Coronary artery (tissue), 2 donors: ENCODE results near the gene CCDC3.

Experiments used
- DNase-seq: peaks from one replicate; pipeline ENCODE4 v3.0.0-alpha.2; 2017; ENCODE audit warnings: low spot score
- H3K27ac ChIP-seq, 2 donors: fragments of 200-600 bp; sonication (generic); one replicate each; pipeline ENCODE4 v1.5.1; 2016 to 2019
- H3K4me3 ChIP-seq: fragments of 200-600 bp; sonication (generic); 2 replicates; pipeline ENCODE4 v1.5.1; 2016; ENCODE audit warnings: mild to moderate bottlenecking, moderate library complexity
- TF ChIP-seq, protein P1 (sequence below): fragments of 200-600 bp; sonication (generic); IDR thresholded peaks from one replicate; pipeline ENCODE4 v1.5.1; 2019; ENCODE audit warnings: antibody characterized with exemption

Gene CCDC3

DNA sequence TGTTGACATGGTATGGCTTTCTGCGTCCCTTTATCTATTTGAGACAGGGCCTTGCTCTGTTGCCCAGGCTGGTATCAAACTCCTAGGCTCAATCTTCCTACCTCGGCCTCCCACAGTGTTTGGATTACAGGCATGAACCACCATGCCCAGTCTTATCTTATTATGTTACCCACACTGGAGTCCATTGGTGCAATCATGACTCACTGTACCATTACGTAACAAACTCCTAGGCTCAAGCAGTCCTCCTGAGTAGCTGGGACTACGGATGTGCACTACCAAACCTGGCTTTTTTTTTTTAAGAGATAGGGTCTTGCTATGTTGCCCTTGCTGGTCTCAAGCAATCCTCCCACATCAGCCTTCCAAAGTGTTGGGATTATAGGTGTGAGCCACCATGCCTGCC lies 66.7 kb downstream of the CCDC3 start:
- peak; percentile 40 for DNase-seq
- H3K27ac ChIP-seq = no peak overlapping the region
- TF ChIP-seq, protein P1, sequence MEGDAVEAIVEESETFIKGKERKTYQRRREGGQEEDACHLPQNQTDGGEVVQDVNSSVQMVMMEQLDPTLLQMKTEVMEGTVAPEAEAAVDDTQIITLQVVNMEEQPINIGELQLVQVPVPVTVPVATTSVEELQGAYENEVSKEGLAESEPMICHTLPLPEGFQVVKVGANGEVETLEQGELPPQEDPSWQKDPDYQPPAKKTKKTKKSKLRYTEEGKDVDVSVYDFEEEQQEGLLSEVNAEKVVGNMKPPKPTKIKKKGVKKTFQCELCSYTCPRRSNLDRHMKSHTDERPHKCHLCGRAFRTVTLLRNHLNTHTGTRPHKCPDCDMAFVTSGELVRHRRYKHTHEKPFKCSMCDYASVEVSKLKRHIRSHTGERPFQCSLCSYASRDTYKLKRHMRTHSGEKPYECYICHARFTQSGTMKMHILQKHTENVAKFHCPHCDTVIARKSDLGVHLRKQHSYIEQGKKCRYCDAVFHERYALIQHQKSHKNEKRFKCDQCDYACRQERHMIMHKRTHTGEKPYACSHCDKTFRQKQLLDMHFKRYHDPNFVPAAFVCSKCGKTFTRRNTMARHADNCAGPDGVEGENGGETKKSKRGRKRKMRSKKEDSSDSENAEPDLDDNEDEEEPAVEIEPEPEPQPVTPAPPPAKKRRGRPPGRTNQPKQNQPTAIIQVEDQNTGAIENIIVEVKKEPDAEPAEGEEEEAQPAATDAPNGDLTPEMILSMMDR = no peak
- no peak overlapping the region for H3K4me3 ChIP-seq

DNA sequence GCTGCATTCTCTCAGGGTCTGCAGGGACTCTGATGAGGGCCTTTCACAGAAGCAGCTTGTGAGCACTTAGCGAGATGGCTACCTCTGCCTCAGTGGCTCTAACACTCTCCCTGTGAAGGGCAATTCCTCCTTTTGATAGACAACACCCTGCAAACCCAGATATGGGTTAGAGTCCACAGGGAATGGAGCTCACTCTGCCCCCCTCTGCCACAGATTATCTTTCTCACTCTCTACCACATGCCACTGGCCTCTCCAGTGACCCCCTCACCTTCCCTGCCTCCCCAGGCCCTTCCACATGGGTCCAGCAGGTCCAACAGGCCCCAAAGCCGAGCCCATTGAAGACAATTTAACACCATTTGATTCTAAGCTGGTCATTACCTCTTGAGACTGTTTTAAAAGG lies 72.1 kb downstream of the CCDC3 start:
- no peak for DNase-seq
- TF ChIP-seq, protein P1 = no peak

DNA sequence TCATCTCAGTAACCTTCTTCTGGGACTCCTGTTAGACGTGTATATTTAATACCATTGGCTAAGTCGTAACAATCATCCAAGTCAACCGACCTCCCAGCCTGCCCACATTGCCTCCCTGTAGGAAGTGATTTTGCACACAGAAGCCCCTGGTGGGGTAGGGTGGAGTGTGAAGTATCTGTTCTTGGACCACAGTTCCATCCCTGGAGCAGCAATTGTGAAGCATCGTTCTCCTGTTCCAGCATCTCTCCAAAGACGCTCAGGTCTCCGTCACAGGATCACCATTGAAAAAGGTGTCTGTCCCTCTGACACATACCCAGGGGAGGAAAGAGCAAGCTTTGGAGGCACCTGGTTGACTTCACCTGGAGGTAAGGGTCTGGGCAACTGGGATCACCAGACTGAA lies 72.9 kb downstream of the CCDC3 start:
- H3K27ac ChIP-seq = no peak overlapping the region
- DNase-seq = no peak
- TF ChIP-seq, protein P1 = no peak
- no peak overlapping the region for H3K4me3 ChIP-seq

More for the DNA sequence above, 72.1 kb downstream of the CCDC3 start:
- peak overlapping the region in 1 of 2 donors; percentile 20 for H3K27ac ChIP-seq
- no peak overlapping the region for H3K4me3 ChIP-seq

DNA sequence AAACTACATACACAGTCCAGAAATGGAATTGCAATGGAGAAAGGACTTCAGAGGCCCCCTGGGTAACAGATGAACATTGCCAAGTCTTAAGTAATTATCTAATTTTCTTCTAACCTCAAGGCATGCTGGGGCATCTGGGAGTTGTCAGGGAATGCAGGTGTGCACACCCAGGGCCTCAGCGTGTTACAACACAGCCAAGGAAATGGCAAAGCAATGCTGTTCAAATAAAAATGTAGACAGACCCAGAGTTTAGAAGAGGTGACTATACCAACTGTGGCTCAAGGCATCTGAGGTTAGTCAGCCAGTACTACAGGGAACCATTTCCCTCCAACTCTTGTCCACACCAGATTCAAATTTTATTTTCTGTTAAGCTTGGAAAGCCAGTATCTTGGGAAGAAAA lies 73.6 kb downstream of the CCDC3 start:
- Histone ChIP-seq H3K4me3 (no peak overlapping the region), H3K27ac (no peak overlapping the region)
- TF ChIP-seq, protein P1 = no peak
- no peak for DNase-seq

DNA sequence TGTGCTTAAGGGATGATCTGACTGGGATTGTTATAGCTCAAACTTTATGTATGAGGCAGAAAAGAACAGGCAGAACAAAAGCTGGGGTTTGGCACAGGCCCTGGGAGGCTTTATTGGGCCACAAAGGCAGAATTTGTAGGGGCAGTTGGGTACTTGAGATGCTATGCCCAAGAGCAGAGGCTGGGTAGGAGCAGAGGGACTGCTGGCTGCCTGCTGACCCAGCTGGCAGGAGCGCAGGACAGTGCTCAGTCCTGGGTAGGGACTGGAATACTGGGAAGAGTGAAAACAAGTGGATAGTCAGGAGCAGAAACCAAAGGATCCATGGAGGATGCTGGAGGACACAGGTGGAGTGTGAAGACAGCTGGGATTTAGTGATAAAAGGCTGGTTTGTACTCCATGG lies 75.7 kb downstream of the CCDC3 start:
- TF ChIP-seq, protein P1 = no peak
- no peak for DNase-seq
- peak overlapping the region in 1 of 2 donors; percentile 22 for H3K27ac ChIP-seq
- H3K4me3 ChIP-seq = no peak overlapping the region

DNA sequence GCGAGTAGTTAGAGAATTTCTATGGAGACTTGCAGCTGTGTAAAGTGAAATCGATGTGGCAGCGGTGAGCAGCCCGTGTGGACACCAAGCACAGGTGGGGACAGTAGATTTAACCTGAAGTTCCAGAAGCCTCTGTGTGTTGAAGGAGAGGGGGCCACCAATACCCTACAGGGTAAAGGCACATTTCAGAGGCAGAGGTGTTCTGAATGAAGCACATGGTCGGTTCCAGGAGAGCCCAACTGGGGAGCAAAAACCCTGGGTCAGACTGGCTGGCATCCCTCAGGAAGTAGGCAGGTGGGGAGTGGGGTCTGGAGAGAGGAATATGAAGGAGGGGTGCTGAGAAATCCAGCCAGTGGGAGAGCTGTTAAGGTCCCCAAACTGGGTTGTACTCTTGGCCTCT lies 76.6 kb downstream of the CCDC3 start:
- Histone ChIP-seq H3K27ac (peak overlapping the region in 1 of 2 donors; percentile 22), H3K4me3 (no peak overlapping the region)
- TF ChIP-seq, protein P1 = no peak
- no peak for DNase-seq

DNA sequence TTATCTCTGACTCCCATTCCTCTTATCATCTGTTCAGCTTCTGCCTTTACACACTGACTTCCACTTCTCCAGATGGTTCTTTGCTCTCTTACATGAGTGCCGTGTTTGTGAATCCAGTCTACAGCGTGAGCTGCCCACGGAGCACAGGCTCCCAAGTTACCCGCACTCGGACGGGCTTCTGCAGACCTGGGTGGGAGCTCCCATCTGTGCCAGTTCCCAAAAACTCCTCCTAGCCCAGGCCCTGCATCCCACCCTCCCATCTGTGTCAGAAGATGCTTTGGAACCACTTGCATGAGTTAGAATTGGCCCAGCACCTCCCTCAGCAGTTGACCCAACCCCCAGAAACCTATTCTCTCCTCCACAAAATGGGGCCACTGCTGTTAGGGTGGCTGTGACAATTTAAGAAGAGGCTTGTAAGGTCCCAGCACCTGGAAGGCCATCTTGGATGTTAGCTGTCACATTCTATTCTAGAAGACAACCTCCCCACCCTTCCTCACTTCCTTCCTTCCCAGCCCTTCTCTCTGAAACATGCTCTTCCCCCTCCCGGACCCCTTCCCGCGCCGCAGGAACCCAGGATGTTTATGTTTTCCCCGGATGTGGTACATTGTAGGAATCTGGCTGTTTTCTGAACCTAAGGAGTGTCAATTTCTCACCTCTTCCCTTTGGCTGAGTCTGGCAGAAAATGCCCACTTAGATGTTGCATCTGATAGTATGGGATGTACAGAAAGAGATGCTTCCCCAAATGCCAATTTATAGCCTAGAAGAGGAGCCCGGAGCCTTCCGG lies 79.2 kb downstream of the CCDC3 start:
- peak overlapping the region in 1 of 2 donors; percentile 55 for H3K27ac ChIP-seq
- H3K4me3 ChIP-seq = no peak overlapping the region
- DNase-seq = no peak
- TF ChIP-seq, protein P1 = no peak
